HUES64 (cell line): ENCODE measurements around the gene AVEN.

ENCODE experiments used
- H3K27ac ChIP-seq: 2 replicates; pipeline ENCODE4 v1.7.0; 2013; ENCODE audit warnings: low read depth, low read length, inconsistent platforms
- H3K27me3 ChIP-seq: 2 replicates; pipeline ENCODE4 v1.6.1; 2013; ENCODE audit warnings: mild to moderate bottlenecking, low read length; ENCODE audit not compliant: insufficient read depth
- H3K36me3 ChIP-seq: 2 replicates; pipeline ENCODE4 v1.6.1; 2013; ENCODE audit warnings: mild to moderate bottlenecking, low read length; ENCODE audit not compliant: insufficient read depth
- H3K4me1 ChIP-seq: 2 replicates; pipeline ENCODE4 v1.6.1; 2013; ENCODE audit warnings: mild to moderate bottlenecking, low read length, moderate library complexity; ENCODE audit not compliant: insufficient read depth
- H3K4me3 ChIP-seq: 2 replicates; pipeline ENCODE4 v1.5.1; 2013; ENCODE audit warnings: mild to moderate bottlenecking, low read length, moderate library complexity
- H3K9ac ChIP-seq: 2 replicates; pipeline ENCODE4 v1.6.1; 2013; ENCODE audit warnings: mild to moderate bottlenecking, low read depth, low read length
- H3K9me3 ChIP-seq: 2 replicates; pipeline ENCODE4 v1.6.1; 2013; ENCODE audit warnings: low read depth, low read length; ENCODE audit not compliant: insufficient read depth
- WGBS: fragments of 150-250, 120-280 bp; methylation state at CpG from one replicate; pipeline ENCODE4 v1.1.7; 2013; ENCODE audit warnings: missing lambda C conversion rate; 5-methylcytosine and 5-hydroxymethylcytosine counted together

AVEN gene

GRCh38 chr15:33871980-33872379 lies 167.0 kb downstream of the AVEN start:
- 87% methylated on average over 2 of the region's 2 CpGs for WGBS
- no peak overlapping the region for H3K9ac ChIP-seq
- no peak overlapping the region for H3K27ac ChIP-seq
- no peaks in the 10 kb centered on the region for H3K36me3 ChIP-seq
- H3K4me1 ChIP-seq: peaks cover 19% of the 10 kb centered on the region
- no peak overlapping the region for H3K4me3 ChIP-seq
- no peaks in the 10 kb centered on the region for H3K27me3 ChIP-seq
- H3K9me3 ChIP-seq: no peaks in the 10 kb centered on the region

GRCh38 chr15:33866101-33866737 lies 172.8 kb downstream of the AVEN start:
- H3K4me3 ChIP-seq: no peak overlapping the region
- no peaks in the 10 kb centered on the region for H3K9me3 ChIP-seq
- H3K27ac ChIP-seq: no peak overlapping the region
- WGBS: 88% methylated on average over 3 of the region's 3 CpGs
- peaks cover 6% of the 10 kb centered on the region; the same call in 1 of the 2 replicates for H3K4me1 ChIP-seq
- peaks cover 3% of the 10 kb centered on the region; the same call in 1 of the 2 replicates for H3K36me3 ChIP-seq
- H3K27me3 ChIP-seq: no peaks in the 10 kb centered on the region
- no peak overlapping the region for H3K9ac ChIP-seq

- H3K27ac ChIP-seq: no peak overlapping the region
- WGBS: 96% methylated on average over 6 of the region's 6 CpGs
Measured at GRCh38 chr15:33865416-33865815, 173.6 kb downstream of the AVEN start.

DNA sequence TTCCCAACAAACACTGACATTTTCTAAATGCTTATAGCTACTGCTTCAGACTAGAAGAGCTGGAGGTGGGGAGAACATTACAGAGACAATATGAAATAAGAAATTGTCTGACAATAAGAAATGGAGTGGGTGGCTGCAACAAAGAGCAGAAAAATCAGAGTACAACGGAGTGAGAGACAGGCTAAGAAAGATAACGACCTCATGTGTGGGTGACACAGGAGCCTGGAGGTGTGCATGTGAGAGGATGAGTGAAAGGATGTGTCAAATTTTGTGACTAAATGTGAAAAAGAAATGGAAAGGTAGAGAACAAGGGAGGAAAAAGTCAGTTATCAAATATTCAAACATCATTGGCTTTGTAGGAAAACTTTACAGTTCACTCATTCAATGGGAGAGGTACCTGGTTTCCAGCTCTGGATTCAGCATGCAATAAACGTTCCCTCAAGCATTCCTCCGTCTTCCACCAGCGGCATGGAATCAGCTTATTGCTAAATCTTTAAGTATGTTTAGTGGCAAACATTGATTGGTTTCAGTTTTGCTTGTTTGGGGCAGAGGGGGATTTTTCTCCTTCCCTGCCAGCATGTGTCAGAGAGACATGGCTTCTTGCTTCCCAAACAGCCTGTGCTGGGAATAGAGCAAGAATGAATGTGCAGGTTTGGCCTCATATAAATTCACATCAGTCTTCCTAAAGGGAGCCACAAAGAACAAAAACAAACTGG lies 174.5 kb downstream of the AVEN start:
- Histone ChIP-seq H3K27ac (no peak overlapping the region), H3K36me3 (peaks cover 3% of the 10 kb centered on the region; the same call in 1 of the 2 replicates), H3K27me3 (no peaks in the 10 kb centered on the region), H3K4me3 (no peak overlapping the region), H3K9me3 (no peaks in the 10 kb centered on the region), H3K9ac (no peak overlapping the region), H3K4me1 (peaks cover 21% of the 10 kb centered on the region)
- WGBS: 96% methylated on average over 5 of the region's 5 CpGs

More at GRCh38 chr15:33865416-33865815, 173.6 kb downstream of the AVEN start:
- H3K9me3 ChIP-seq: no peaks in the 10 kb centered on the region
- H3K9ac ChIP-seq: no peak overlapping the region
- H3K36me3 ChIP-seq: peaks cover 3% of the 10 kb centered on the region; the same call in 1 of the 2 replicates
- no peaks in the 10 kb centered on the region for H3K27me3 ChIP-seq
- H3K4me3 ChIP-seq: no peak overlapping the region
- peaks cover 13% of the 10 kb centered on the region; the same call in 1 of the 2 replicates for H3K4me1 ChIP-seq

- peaks cover 3% of the 10 kb centered on the region; the same call in 1 of the 2 replicates for H3K36me3 ChIP-seq
Measured at GRCh38 chr15:33860754-33861153, 178.2 kb downstream of the AVEN start.

GRCh38 chr15:33859992-33860545 lies 178.9 kb downstream of the AVEN start:
- Histone ChIP-seq H3K36me3 (peaks cover 1% of the 10 kb centered on the region; the same call in 1 of the 2 replicates), H3K27ac (no peak overlapping the region), H3K27me3 (no peaks in the 10 kb centered on the region), H3K9me3 (no peaks in the 10 kb centered on the region), H3K4me3 (no peak overlapping the region), H3K4me1 (peaks cover 16% of the 10 kb centered on the region), H3K9ac (no peak overlapping the region)
- WGBS: 100% methylated on average over 1 of the region's 1 CpG

More at GRCh38 chr15:33860754-33861153, 178.2 kb downstream of the AVEN start:
- H3K27me3 ChIP-seq: no peaks in the 10 kb centered on the region
- 73% methylated on average over 3 of the region's 3 CpGs for WGBS
- H3K4me3 ChIP-seq: no peak overlapping the region
- H3K9ac ChIP-seq: no peak overlapping the region
- H3K27ac ChIP-seq: peak overlapping the region; percentile 12; the same call in 1 of the 2 replicates
- H3K9me3 ChIP-seq: no peaks in the 10 kb centered on the region
- peaks cover 16% of the 10 kb centered on the region for H3K4me1 ChIP-seq

DNA sequence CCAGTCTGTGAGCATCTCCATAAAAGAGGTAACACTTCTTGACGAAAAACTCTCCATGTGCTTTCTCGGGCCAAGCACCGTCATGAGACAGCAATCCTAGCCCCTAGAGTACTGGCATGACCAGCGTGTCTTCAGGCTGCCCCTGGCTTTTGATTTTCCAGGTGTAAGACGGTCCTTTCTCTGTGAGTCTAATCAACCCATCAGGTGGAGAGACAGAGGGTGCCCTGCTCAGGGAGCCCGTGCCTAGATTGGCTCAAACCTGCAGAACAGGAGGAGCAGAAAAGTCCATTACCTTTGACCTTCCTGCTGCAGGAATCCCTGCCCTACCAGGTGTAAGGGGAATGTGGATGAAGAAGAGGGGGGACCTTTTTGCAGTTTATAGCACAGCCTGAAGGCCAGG lies 180.2 kb downstream of the AVEN start:
- 92% methylated on average over 6 of the region's 6 CpGs for WGBS
- no peak overlapping the region for H3K4me3 ChIP-seq

DNA sequence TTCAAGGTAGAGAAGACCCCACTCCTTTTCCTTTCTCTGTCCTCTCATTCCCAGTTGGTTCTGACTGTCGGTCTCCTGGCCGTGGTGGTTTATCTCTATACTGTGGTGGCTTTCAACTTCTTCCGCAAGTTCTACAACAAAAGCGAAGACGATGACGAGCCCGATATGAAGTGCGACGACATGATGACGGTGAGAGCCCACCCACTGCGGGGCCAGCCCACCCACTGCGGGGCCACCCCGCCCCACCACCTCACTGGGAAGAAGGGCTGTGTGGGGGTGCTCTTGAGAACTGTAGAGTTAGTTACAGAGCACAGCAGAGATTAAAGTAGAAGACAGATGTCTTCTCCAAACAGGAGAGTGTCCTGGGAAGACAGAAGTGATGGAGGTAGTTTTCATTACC lies 181.3 kb downstream of the AVEN start:
- H3K9me3 ChIP-seq: no peaks in the 10 kb centered on the region
- H3K9ac ChIP-seq: no peak overlapping the region
- H3K36me3 ChIP-seq: no peaks in the 10 kb centered on the region
- H3K4me3 ChIP-seq: no peak overlapping the region
- WGBS: 98% methylated on average over 13 of the region's 13 CpGs
- H3K27ac ChIP-seq: no peak overlapping the region
- H3K4me1 ChIP-seq: peaks cover 17% of the 10 kb centered on the region
- H3K27me3 ChIP-seq: no peaks in the 10 kb centered on the region

More for the DNA sequence above, 180.2 kb downstream of the AVEN start:
- Histone ChIP-seq H3K36me3 (no peaks in the 10 kb centered on the region), H3K4me1 (peaks cover 16% of the 10 kb centered on the region), H3K9ac (no peak overlapping the region), H3K27ac (no peak overlapping the region), H3K27me3 (no peaks in the 10 kb centered on the region), H3K9me3 (no peaks in the 10 kb centered on the region)

DNA sequence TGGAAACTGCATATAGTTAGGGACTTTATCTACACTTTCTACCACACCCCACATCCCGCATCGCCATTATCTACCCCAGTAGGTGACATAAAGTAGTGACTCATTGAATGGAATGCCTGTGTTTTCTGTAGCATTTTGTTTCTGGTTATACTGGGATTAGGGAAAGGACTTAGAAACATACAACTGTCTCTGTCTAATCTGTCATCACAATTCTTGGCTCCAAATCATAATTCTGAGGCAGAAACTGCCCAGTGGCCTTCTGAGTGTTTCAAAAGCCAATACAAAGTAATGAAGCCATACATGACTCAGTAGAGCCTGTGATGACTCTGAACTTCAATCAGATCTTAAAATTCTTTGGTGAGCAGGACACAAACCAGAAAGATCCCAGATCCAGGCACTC lies 186.4 kb downstream of the AVEN start:
- H3K27me3 ChIP-seq: no peaks in the 10 kb centered on the region
- no peak overlapping the region for H3K27ac ChIP-seq
- 100% methylated on average over 1 of the region's 2 CpGs for WGBS

DNA sequence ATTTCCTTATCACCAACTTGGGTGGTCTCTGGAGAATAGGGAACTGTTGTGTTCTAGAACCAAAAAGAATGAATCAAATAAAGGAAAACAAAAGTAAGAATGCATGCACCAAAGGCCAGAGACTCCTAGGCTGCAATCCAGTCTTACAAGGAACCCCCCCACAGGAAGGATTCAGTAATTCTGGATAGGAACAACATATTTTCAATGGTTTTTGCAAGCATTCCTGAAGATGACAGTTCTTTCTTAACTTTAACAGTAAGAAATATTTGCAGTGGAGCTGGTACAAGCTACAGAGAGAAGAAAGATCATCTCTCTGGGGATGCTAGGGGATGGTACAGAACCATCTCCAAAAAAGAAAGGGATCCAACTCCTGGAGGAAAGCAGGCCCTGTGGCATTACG lies 186.9 kb downstream of the AVEN start:
- WGBS: no CpG with 5 or more reads among the region's 1 CpG
- no peaks in the 10 kb centered on the region for H3K9me3 ChIP-seq
- no peak overlapping the region for H3K9ac ChIP-seq
- H3K36me3 ChIP-seq: no peaks in the 10 kb centered on the region
- no peaks in the 10 kb centered on the region for H3K27me3 ChIP-seq
- 0 out of 2 replicates have a peak overlapping the region, but pooled peaks have one; percentile 15 for H3K27ac ChIP-seq
- no peak overlapping the region for H3K4me3 ChIP-seq
- H3K4me1 ChIP-seq: peaks cover 18% of the 10 kb centered on the region

More for the DNA sequence above, 186.4 kb downstream of the AVEN start:
- Histone ChIP-seq H3K4me3 (no peak overlapping the region), H3K36me3 (no peaks in the 10 kb centered on the region), H3K9me3 (no peaks in the 10 kb centered on the region), H3K9ac (no peak overlapping the region), H3K4me1 (peaks cover 15% of the 10 kb centered on the region)

GRCh38 chr15:33851079-33851478 lies 187.9 kb downstream of the AVEN start:
- Histone ChIP-seq H3K27ac (no peak overlapping the region), H3K36me3 (no peaks in the 10 kb centered on the region), H3K27me3 (no peaks in the 10 kb centered on the region), H3K4me3 (no peak overlapping the region), H3K4me1 (peaks cover 24% of the 10 kb centered on the region), H3K9ac (no peak overlapping the region), H3K9me3 (no peaks in the 10 kb centered on the region)
- 100% methylated on average over 1 of the region's 1 CpG for WGBS
